IMR-90 (cell line): ENCODE results near the gene CYP2R1. TPM values are rescaled to one million over a fixed set of nuclear protein-coding genes. Genes with fewer than 3 reads are reported as not detected.

Experiments
- ATAC-seq: fragments of 200-7000 bp; cut with Tn5 transposase; 2 replicates; pipeline ENCODE4 v1.9.1; 2020; ENCODE audit warnings: low read depth, mild to moderate bottlenecking, moderate library complexity
- BruUV-seq: library from RNA; stranded (reverse); fragments of 400-500 nt; replicated peaks from 2 replicates; lab custom pipeline; 2021; lab: Mats Ljungman, UMichigan
- CTCF ChIA-PET: fragments of 300-600 bp; formaldehyde crosslinking; extraction: SDS; loops from one replicate; lab custom pipeline; 2021; ENCODE audit warnings: antibody characterized with exemption; lab: Yijun Ruan, JAX
- POLR2A ChIA-PET: fragments of 300-600 bp; sonication (Branson Sonifier 250); formaldehyde crosslinking; loops from one replicate; lab custom pipeline; 2022; ENCODE audit warnings: antibody characterized with exemption; ENCODE audit not compliant: unreplicated experiment; lab: Charles Lee
- DNase-seq: peaks from one replicate; pipeline ENCODE4 v3.0.0; 2013
- H2AFZ ChIP-seq: replicated peaks from 2 replicates; pipeline ENCODE3; 2013; ENCODE audit warnings: low read length, mild to moderate bottlenecking; ENCODE audit not compliant: poor library complexity
- H2AK5ac ChIP-seq: 2 replicates; pipeline ENCODE4 v1.6.1; 2013; ENCODE audit warnings: low read depth, low read length, inconsistent platforms
- H2AK9ac ChIP-seq: replicated peaks from 2 replicates; pipeline ENCODE3; 2013; ENCODE audit warnings: mild to moderate bottlenecking, low read depth, low read length, moderate library complexity; ENCODE audit not compliant: poor library complexity
- H2BK120ac ChIP-seq: 2 replicates; pipeline ENCODE4 v1.6.1; 2013; ENCODE audit warnings: low read depth, low read length, inconsistent platforms
- H2BK15ac ChIP-seq: 3 replicates; pipeline ENCODE4 v1.6.1; 2013; ENCODE audit warnings: low read depth, low read length, inconsistent platforms
- H2BK20ac ChIP-seq: 2 replicates; pipeline ENCODE4 v1.6.1; 2013; ENCODE audit warnings: low read depth, mild to moderate bottlenecking, inconsistent platforms, low read length, moderate library complexity
- H2BK5ac ChIP-seq: 2 replicates; pipeline ENCODE4 v1.6.1; 2013; ENCODE audit warnings: mild to moderate bottlenecking, low read depth, low read length, inconsistent platforms; ENCODE audit not compliant: poor library complexity, severe bottlenecking
- H3K14ac ChIP-seq: replicated peaks from 2 replicates; pipeline ENCODE4 v1.6.1; 2013; ENCODE audit warnings: low read depth, low read length, inconsistent platforms
- H3K18ac ChIP-seq: 2 replicates; pipeline ENCODE4 v1.6.1; 2013; ENCODE audit warnings: low read depth, low read length, control low read depth
- H3K23ac ChIP-seq: 2 replicates; pipeline ENCODE4 v1.6.1; 2013; ENCODE audit warnings: low read depth, low read length, inconsistent platforms
- H3K27ac ChIP-seq: 2 replicates; pipeline ENCODE4 v1.5.1; 2013; ENCODE audit warnings: mild to moderate bottlenecking, control low read depth, low read length; ENCODE audit not compliant: insufficient read depth
- H3K27me3 ChIP-seq: 2 replicates; pipeline ENCODE4 v1.6.1; 2013; ENCODE audit warnings: low read length; ENCODE audit not compliant: control insufficient read depth, insufficient read depth
- H3K36me3 ChIP-seq: 2 replicates; pipeline ENCODE4 v1.6.1; 2013; ENCODE audit warnings: low read length, mixed read lengths; ENCODE audit not compliant: control insufficient read depth, insufficient read depth
- H3K4ac ChIP-seq: 2 replicates; pipeline ENCODE4 v1.6.1; 2013; ENCODE audit warnings: low read depth, low read length, inconsistent platforms
- H3K4me1 ChIP-seq: 2 replicates; pipeline ENCODE4 v1.6.1; 2013; ENCODE audit warnings: low read length, mixed read lengths; ENCODE audit not compliant: control insufficient read depth, insufficient read depth
- H3K4me2 ChIP-seq: 2 replicates; pipeline ENCODE4 v1.6.1; 2013; ENCODE audit warnings: low read depth, mild to moderate bottlenecking, control low read depth, low read length, moderate library complexity
- H3K4me3 ChIP-seq: 2 replicates; pipeline ENCODE4 v1.5.1; 2013; ENCODE audit warnings: low read depth, mild to moderate bottlenecking, control low read depth, low read length, moderate library complexity; ENCODE audit not compliant: insufficient read depth
- H3K56ac ChIP-seq: 2 replicates; pipeline ENCODE4 v1.6.1; 2013; ENCODE audit warnings: low read length, inconsistent platforms; ENCODE audit not compliant: insufficient read depth; ENCODE audit errors: extremely low read depth
- H3K79me1 ChIP-seq, 2 experiments: 2 replicates each; pipeline ENCODE4 v1.6.1; 2013; ENCODE audit warnings: low read length in 2 of 2, inconsistent platforms in 1 of 2, low read depth in 1 of 2
- H3K9ac ChIP-seq: 2 replicates; pipeline ENCODE4 v1.6.1; 2013; ENCODE audit warnings: low read depth, low read length, control low read depth
- H3K9me1 ChIP-seq: 2 replicates; pipeline ENCODE4 v1.6.1; 2013; ENCODE audit warnings: low read length, inconsistent platforms; ENCODE audit not compliant: insufficient read depth
- H3K9me3 ChIP-seq: 2 replicates; pipeline ENCODE4 v1.6.1; 2013; ENCODE audit warnings: low read length; ENCODE audit not compliant: control insufficient read depth, insufficient read depth
- H4K20me1 ChIP-seq: 2 replicates; pipeline ENCODE4 v1.6.1; 2013; ENCODE audit warnings: low read length, inconsistent platforms; ENCODE audit not compliant: insufficient read depth
- H4K5ac ChIP-seq: 2 replicates; pipeline ENCODE4 v1.6.1; 2013; ENCODE audit warnings: mild to moderate bottlenecking, low read depth, low read length, control low read depth
- H4K8ac ChIP-seq, 2 experiments: 2 replicates each; pipeline ENCODE4 v1.6.1; 2013; ENCODE audit warnings: low read depth in 2 of 2, low read length in 2 of 2, control low read depth in 1 of 2, inconsistent platforms in 1 of 2
- H4K91ac ChIP-seq: 2 replicates; pipeline ENCODE4 v1.6.1; 2013; ENCODE audit warnings: low read depth, low read length, inconsistent platforms; ENCODE audit not compliant: insufficient read depth
- CEBPB ChIP-seq: IDR thresholded peaks from 2 replicates; pipeline ENCODE4 v1.6.1; 2012; ENCODE audit warnings: low read depth, low read length, improper control_type of control experiment
- CTCF ChIP-seq: conservative IDR thresholded peaks from 2 replicates; pipeline ENCODE4 v1.5.1; 2012; ENCODE audit warnings: mild to moderate bottlenecking, low read depth, low read length, improper control_type of control experiment
- MXI1 ChIP-seq: IDR thresholded peaks from 2 replicates; pipeline ENCODE4 v1.6.1; 2012; ENCODE audit warnings: low read depth, mild to moderate bottlenecking, low read length, moderate library complexity, borderline replicate concordance
- RAD21 ChIP-seq: IDR thresholded peaks from 2 replicates; pipeline ENCODE4 v1.6.1; 2012; ENCODE audit warnings: low read length, improper control_type of control experiment
- SMC3 ChIP-seq: fragments of 150-350 bp; IDR thresholded peaks from 2 replicates; pipeline ENCODE4 v1.6.1; 2016; ENCODE audit warnings: low read depth, mild to moderate bottlenecking, antibody characterized with exemption, low read length, moderate library complexity
- WGBS, 2 experiments: methylation state at CpG; one replicate each; pipeline versions ENCODE4 v1.1.5 to v1.1.7; 2013; ENCODE audit warnings: missing lambda C conversion rate in 2 of 2; ENCODE audit not compliant: insufficient read length in 1 of 2; ENCODE audit errors: extremely low coverage in 2 of 2; 5-methylcytosine and 5-hydroxymethylcytosine counted together
- dilution Hi-C: fragments of 300-500 bp; cut with HindIII; formaldehyde crosslinking; loops from one replicate; pipeline ENCODE4 v1.14.3; 2018; ENCODE audit warnings: low sequenced_read_pairs; ENCODE audit not compliant: unreplicated experiment
- in situ Hi-C: fragments of 300-500 bp; cut with MboI; formaldehyde crosslinking; loops from 3 replicates; pipeline ENCODE4 v1.14.3; 2019; ENCODE audit warnings: low sequenced_read_pairs, inconsistent platforms, mixed read lengths
- intact Hi-C: fragments of 100-400 bp; cut with micrococcal nuclease; formaldehyde crosslinking; loops from 2 replicates; pipeline ENCODE4 v1.10.0; 2022
- polyA plus RNA-seq, 3 experiments: library from polyadenylated mRNA; depleted of rRNA; stranded (reverse); fragments of >200 nt; gene quantifications; 2 replicates each; pipeline ENCODE4 v1.2.3, GENCODE V29; 2012; ENCODE audit warnings: low replicate concordance in 1 of 3
- total RNA-seq: library from RNA; depleted of rRNA; stranded (reverse); fragments of >200 nt; gene quantifications from 2 replicates; pipeline ENCODE4 v1.2.3, GENCODE V29; 2012

The CYP2R1 gene
- total and polyA plus RNA-seq, 2 of the 4 experiments (the other 2 are of a cell fraction), result 4.7 to 5.2 TPM

- Histone ChIP-seq H3K14ac (no peak overlapping the region), H3K4ac (no peak overlapping the region), H3K4me1 (no peaks in the 10 kb centered on the region), H3K9ac (no peak overlapping the region), H4K20me1 (no peaks in the 10 kb centered on the region), H2BK5ac (no peak overlapping the region), H3K9me1 (no peaks in the 10 kb centered on the region), H2BK20ac (no peak overlapping the region), H4K91ac (no peak overlapping the region), H3K4me2 (no peak overlapping the region), H2AK9ac (no peak overlapping the region), H2BK120ac (no peak overlapping the region), H3K23ac (no peak overlapping the region), H3K56ac (no peak overlapping the region), H3K27ac (no peak overlapping the region), H3K18ac (no peak overlapping the region), H4K8ac (no peak overlapping the region), H3K79me1 (no peaks in the 10 kb centered on the region), H2AK5ac (no peak overlapping the region), H2AFZ (no peak overlapping the region), H4K5ac (no peak overlapping the region), H3K9me3 (no peaks in the 10 kb centered on the region), H3K27me3 (peaks cover 1% of the 10 kb centered on the region), H3K4me3 (no peak overlapping the region), H2BK15ac (no peak overlapping the region), H3K36me3 (no peaks in the 10 kb centered on the region)
- ChIA-PET CTCF (interaction anchor here (0.6 to 2.3 kb wide), 21 partner anchors 10 to 350 kb away, joined by 3 to 17 read pairs (median 4); partner anchors contain the start of gene CYP2R1), POLR2A (no interaction called here)
- in situ Hi-C loops (loop anchor here (5.0 kb wide), 1 partner anchor 116 kb away; no protein-coding TSS in a partner anchor), intact Hi-C loops (loop anchor here (1.0 to 10.0 kb wide), 5 partner anchors 167 to 386 kb away; partner anchors contain the start of genes PDE3B and PSMA1), dilution Hi-C loops (no loop called here)
- DNase-seq, result peak; percentile 34
- 0 out of 2 replicates have a peak, but pooled peaks have one; percentile 35 for ATAC-seq
- no TSS peak for BruUV-seq
- 66% methylated on average over 2 of the region's 6 CpGs; no CpG with 5 or more reads in 1 of the 2 experiments for WGBS, 2 experiments
- TF ChIP-seq CEBPB (0 out of 2 replicates have a peak, but pooled peaks have one; percentile 14), MXI1 (no peak), CTCF (peak; percentile 50), SMC3 (peak; percentile 27; the same call in 1 of the 2 replicates), RAD21 (peak; percentile 58)
Observed at GRCh38 chr11:14908214-14908880, 16.3 kb upstream of the CYP2R1 start.
